ENCODE data around the gene ASCL3. TPM values are rescaled to one million over a fixed set of nuclear protein-coding genes. Genes with fewer than 3 reads are reported as not detected.

Gene ASCL3
- total RNA-seq, 2 donors from 2014 or later, result not detected

DNA sequence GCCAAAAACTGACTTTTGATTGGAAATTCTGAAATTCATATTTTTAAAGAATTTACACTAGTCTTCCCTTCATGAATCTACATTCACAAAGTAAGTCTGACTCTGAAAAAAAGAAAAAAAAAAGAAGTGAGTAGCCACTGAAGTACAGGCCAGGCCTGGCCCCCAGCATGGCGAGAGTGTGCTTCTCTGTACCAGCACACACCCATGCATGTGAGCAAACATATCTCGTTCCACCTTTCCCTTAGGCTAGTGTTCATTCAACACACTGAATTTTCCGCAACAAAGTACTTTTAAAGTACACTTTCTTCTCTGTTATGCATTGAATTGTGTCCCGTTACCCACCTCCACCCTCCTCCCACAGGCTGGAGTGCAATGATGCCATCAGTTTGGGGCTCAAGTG is 14.6 kb downstream of the ASCL3 start:
- intact Hi-C loops (cut with DNase I), result no loop called here
- H3K9me3 ChIP-seq, result no peaks in the 10 kb centered on the region
- H3K36me3 ChIP-seq, result no peaks in the 10 kb centered on the region
- no peak for TF ChIP-seq CTCF (IDR thresholded peaks at IDR 0.05)
- no peak overlapping the region for H3K9ac ChIP-seq (ENCODE audit: low read depth in 2 of 2, low read length in 2 of 2)
- H3K4me3 ChIP-seq, result no peak overlapping the region
- no peaks in the 10 kb centered on the region for H3K4me1 ChIP-seq
- no peaks in the 10 kb centered on the region for H3K27me3 ChIP-seq
- no peak overlapping the region for H3K27ac ChIP-seq
- DNase-seq, result no peak

DNA sequence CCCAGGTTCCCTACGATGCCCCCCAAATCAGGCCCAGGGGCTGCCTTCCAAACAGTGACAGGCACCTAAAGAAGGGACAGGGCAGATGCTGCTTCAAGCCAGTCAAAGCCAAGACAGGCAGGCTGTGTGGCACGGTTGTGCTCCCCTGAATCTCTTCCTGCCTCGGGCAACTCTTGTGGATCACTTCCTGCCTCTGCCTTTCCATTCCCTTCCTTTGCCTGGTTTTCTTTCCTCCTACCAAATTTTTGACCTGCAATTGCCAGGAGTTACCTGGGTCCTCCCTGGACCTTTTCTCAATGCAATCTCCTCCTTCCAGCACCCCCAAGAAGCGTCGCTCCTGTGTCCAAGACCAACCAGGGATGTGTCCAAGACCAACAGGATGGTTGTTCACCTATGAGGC is 15.6 kb downstream of the ASCL3 start:
- TF ChIP-seq CTCF (IDR thresholded peaks at IDR 0.05), result no peak
- no peaks in the 10 kb centered on the region for H3K9me3 ChIP-seq
- intact Hi-C loops (cut with DNase I), result no loop called here

DNA sequence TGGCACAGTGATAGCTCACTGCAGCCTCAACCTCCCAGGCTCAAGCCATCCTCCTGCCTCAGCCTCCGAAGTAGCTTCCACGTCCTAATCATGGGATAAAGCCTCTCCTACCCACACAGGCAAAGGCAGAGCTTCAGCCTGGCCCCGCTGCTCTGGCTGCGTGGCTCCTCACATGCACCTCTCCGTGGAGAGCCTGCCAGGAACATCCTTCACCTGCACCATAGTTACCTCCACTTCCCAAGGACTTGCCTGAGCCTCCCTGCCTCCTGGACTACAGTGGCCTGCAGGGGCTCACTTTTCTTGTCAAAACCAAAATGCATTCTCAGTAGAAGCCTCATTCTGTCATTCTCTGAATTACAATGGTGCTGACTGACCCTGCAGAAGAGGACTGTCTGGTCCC is 16.6 kb downstream of the ASCL3 start:
- Histone ChIP-seq H3K9ac (ENCODE audit: low read depth in 2 of 2, low read length in 2 of 2) (no peak overlapping the region), H3K9me3 (no peaks in the 10 kb centered on the region), H3K4me1 (no peaks in the 10 kb centered on the region), H3K27ac (no peak overlapping the region), H3K36me3 (no peaks in the 10 kb centered on the region), H3K4me3 (no peak overlapping the region), H3K27me3 (no peaks in the 10 kb centered on the region)
- TF ChIP-seq CTCF (IDR thresholded peaks at IDR 0.05), result no peak
- no peak for DNase-seq
- intact Hi-C loops (cut with DNase I), result no loop called here

More for the DNA sequence above, 15.6 kb downstream of the ASCL3 start:
- H3K36me3 ChIP-seq, result no peaks in the 10 kb centered on the region
- no peak overlapping the region for H3K9ac ChIP-seq (ENCODE audit: low read depth in 2 of 2, low read length in 2 of 2)
- DNase-seq, result no peak
- H3K27me3 ChIP-seq, result no peaks in the 10 kb centered on the region
- H3K27ac ChIP-seq, result no peak overlapping the region
- H3K4me1 ChIP-seq, result no peaks in the 10 kb centered on the region
- no peak overlapping the region for H3K4me3 ChIP-seq

DNA sequence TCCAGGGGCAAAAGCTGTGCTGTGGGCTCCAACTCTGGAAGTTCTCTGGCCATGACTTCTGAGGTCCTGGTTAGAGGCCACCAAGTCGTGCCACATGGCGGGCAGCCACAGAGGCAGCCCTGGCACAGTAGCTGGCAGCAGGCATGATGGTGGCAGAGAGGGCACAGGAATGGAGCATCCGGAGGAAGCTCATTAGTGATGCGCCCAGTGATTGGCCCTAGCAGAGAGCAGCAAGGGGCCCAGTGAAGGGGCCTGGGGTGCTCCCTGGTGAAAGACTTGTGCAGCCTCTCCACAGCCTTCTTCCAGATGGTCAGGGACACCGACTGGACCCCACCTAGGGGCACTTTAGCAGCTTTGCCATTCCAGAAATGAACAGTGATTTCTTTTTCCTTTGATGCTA is 17.1 kb downstream of the ASCL3 start:
- Histone ChIP-seq H3K27ac (no peak overlapping the region), H3K36me3 (no peaks in the 10 kb centered on the region), H3K4me1 (no peaks in the 10 kb centered on the region), H3K9ac (ENCODE audit: low read depth in 2 of 2, low read length in 2 of 2) (no peak overlapping the region), H3K9me3 (no peaks in the 10 kb centered on the region), H3K27me3 (no peaks in the 10 kb centered on the region), H3K4me3 (no peak overlapping the region)
- no peak for DNase-seq
- no peak for TF ChIP-seq CTCF (IDR thresholded peaks at IDR 0.05)
- intact Hi-C loops (cut with DNase I), result no loop called here

DNA sequence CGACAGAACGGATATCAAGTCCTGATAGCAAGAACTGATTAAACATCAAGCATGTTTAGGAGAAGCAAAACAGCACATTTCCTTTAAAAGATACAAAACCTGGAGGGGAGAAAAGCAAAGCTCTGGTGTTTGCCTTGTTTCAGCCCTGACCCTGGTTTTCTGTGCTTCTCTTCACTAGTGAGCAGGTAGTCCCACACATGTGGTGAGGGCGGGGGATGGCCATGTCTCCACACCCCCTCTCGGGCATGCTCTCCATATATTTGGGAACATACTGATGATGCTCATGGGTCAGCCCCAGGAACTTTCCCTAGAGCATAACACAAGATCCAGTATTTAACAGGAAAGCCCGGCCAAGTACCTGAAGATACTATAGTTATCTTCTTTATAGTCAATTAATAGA is 20.1 kb downstream of the ASCL3 start:
- no peak for TF ChIP-seq CTCF (IDR thresholded peaks at IDR 0.05)
- no peaks in the 10 kb centered on the region for H3K36me3 ChIP-seq

More for the DNA sequence above, 20.1 kb downstream of the ASCL3 start:
- Histone ChIP-seq H3K27me3 (no peaks in the 10 kb centered on the region), H3K9me3 (no peaks in the 10 kb centered on the region), H3K4me3 (no peak overlapping the region), H3K27ac (no peak overlapping the region), H3K9ac (ENCODE audit: low read depth in 2 of 2, low read length in 2 of 2) (no peak overlapping the region), H3K4me1 (no peaks in the 10 kb centered on the region)
- intact Hi-C loops (cut with DNase I), result no loop called here
- DNase-seq, result no peak

All from colonic mucosa (tissue), 4 donors.